Measurements from ENCODE around the gene PPP3CA.

- no peak for TF ChIP-seq CTCF (CRISPR knock-in tag; IDR thresholded peaks at IDR 0.05)
- no peak for TF ChIP-seq RAD21 (CRISPR knock-in tag; IDR thresholded peaks at IDR 0.05)
- no peak for TF ChIP-seq POLR2A (IDR thresholded peaks at IDR 0.05; ENCODE audit: insufficient read depth in 1 of 2, low read depth in 2 of 2, low read length in 2 of 2)
- no peak for TF ChIP-seq KLF16 (CRISPR knock-in tag; IDR thresholded peaks at IDR 0.05)
- no peak for TF ChIP-seq ETV6 (CRISPR knock-in tag; conservative IDR thresholded peaks at IDR 0.05)
- no peak for TF ChIP-seq CENPBD1 (CRISPR knock-in tag; IDR thresholded peaks at IDR 0.05; ENCODE audit: borderline replicate concordance, low read depth)
- TF ChIP-seq YY1 (IDR thresholded peaks at IDR 0.05; ENCODE audit: insufficient read depth, insufficient replicate concordance, low read depth, low read length), result no peak
These were observed 147.6 kb downstream of the PPP3CA start for GRCh38 chr4:101199507-101200285.
